Thyroid gland (tissue), 4 donors: ENCODE data around the gene MFAP4. TPM values are rescaled to one million over a fixed set of nuclear protein-coding genes. Genes with fewer than 3 reads are reported as not detected.

Source experiments
- DNase-seq, 2 donors: peaks; one replicate each; pipeline ENCODE4 v3.0.0-alpha.2; 2019
- H3K27ac ChIP-seq, 3 donors: fragments of 200-600 bp; sonication (generic); 1 replicate in 2 of 3; 2 replicates in 1 of 3; pipeline ENCODE4 v1.5.1; 2016 to 2019; ENCODE audit warnings: mild to moderate bottlenecking in 1 of 3, moderate library complexity in 1 of 3
- H3K27me3 ChIP-seq: fragments of 200-600 bp; sonication (generic); one replicate; pipeline ENCODE4 v1.5.1; 2019
- H3K36me3 ChIP-seq, 2 donors: fragments of 200-600 bp; sonication (generic); one replicate each; pipeline ENCODE4 v1.5.1; 2016 to 2019
- H3K4me1 ChIP-seq, 2 donors: fragments of 200-600 bp; sonication (generic); one replicate each; pipeline ENCODE4 v1.5.1; 2017 to 2019
- H3K4me3 ChIP-seq, 3 donors: fragments of 200-600 bp; sonication (generic); replicated peaks in 1 of 3; 1 replicate in 2 of 3; 2 replicates in 1 of 3; pipeline ENCODE4 v1.5.1; 2016; ENCODE audit warnings: mild to moderate bottlenecking in 1 of 3
- H3K9me3 ChIP-seq: fragments of 200-600 bp; sonication (generic); one replicate; pipeline ENCODE4 v1.5.1; 2017
- CTCF ChIP-seq, 6 experiments: fragments of 200-600 bp in 3 of 6; fragments of 450-650 bp in 3 of 6; sonication (generic) in 3 of 6; IDR thresholded peaks; one replicate each; pipeline ENCODE4 v1.5.1; 2016 to 2019; ENCODE audit warnings: antibody characterized with exemption in 6 of 6, mild to moderate bottlenecking in 2 of 6, inconsistent platforms in 1 of 6, moderate library complexity in 1 of 6
- POLR2A ChIP-seq, 2 donors: fragments of 450-650 bp; IDR thresholded peaks; one replicate each; pipeline ENCODE4 v1.6.1; 2017; ENCODE audit warnings: antibody characterized with exemption in 2 of 2, mild to moderate bottlenecking in 2 of 2, moderate library complexity in 1 of 2
- WGBS, 2 donors: methylation state at CpG; one replicate each; pipeline ENCODE4 v1.1.5; 2017; 5-methylcytosine and 5-hydroxymethylcytosine counted together
- intact Hi-C: fragments of 100-400 bp; cut with DNase I; formaldehyde crosslinking; loops from one replicate; pipeline ENCODE4 v1.15.1; 2023
- total RNA-seq, 4 donors: library from RNA; depleted of rRNA; stranded (reverse); fragments of >200 nt; gene quantifications; one replicate each; pipeline ENCODE4 v1.2.3, GENCODE V29; 2016

The MFAP4 gene
- total RNA-seq, 4 donors from 2014 or later = 12.6 to 105 (median 53.5) TPM

GRCh38 chr17:19337712-19338023 is 49.3 kb downstream of the MFAP4 start:
- H3K36me3 ChIP-seq = no peaks in the 10 kb centered on the region
- no peaks in the 10 kb centered on the region for H3K27me3 ChIP-seq
- 75 to 85% methylated on average over 2 of the region's 2 CpGs for whole genome bisulfite sequencing, 2 donors
- no peak for DNase-seq
- no peaks in the 10 kb centered on the region for H3K9me3 ChIP-seq
- intact Hi-C loops = no loop called here
- H3K4me3 ChIP-seq = no peak overlapping the region
- H3K27ac ChIP-seq = peak overlapping the region in 1 of 3 donors; percentile 39
- TF ChIP-seq CTCF (IDR thresholded peaks at IDR 0.05) (no peak), POLR2A (IDR thresholded peaks at IDR 0.05) (no peak)
- peaks cover 5 to 11% of the 10 kb centered on the region in 2 donors for H3K4me1 ChIP-seq

DNA sequence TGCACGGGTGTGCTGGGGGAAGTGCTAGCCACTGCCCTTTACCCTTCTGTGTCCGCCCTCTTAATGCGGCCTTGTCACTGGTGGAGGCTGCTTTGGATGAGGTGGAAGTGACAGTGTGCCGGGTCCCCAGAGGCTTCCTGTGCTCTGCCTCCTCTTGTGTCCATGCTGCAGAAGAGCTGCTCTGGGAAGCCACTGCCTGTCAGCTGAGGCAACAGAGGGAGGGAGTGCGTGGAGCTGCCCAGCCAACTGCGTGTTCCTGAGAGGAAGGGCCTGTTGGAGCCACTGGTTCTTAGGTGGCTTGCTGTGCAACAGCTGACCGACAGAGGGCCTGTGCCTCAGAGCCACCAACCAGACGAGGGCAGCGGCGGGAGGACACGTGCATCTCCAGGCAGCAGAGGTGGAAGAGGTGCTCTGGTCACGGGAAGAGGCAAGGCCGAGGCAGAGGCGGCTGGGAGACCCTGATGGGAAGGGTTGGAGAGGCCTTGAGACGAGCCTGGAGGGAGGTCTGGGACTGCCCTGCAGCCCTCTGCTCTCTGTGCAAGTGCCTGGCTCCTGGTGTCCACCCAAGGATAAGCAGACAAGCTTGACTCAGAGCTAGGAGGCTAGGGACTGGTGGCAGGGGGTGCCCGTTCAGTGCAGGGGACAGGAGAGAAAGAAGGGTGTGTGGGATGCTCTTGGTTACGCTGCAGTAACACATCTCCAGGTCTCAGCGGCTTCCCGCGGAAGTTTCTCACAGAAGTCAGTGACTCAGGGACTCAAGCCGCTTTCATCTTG is 49.9 kb downstream of the MFAP4 start:
- 71 to 78% methylated on average over 17 to 20 of the region's 21 CpGs for WGBS, 2 donors
- Histone ChIP-seq H3K4me3 (no peak overlapping the region), H3K27ac (no peak overlapping the region), H3K27me3 (no peaks in the 10 kb centered on the region), H3K9me3 (no peaks in the 10 kb centered on the region), H3K4me1 (peaks cover 5 to 11% of the 10 kb centered on the region in 2 donors), H3K36me3 (no peaks in the 10 kb centered on the region)
- DNase-seq = no peak
- peak in 3 of 6 experiments; percentile 50 to 86 (median 52) for TF ChIP-seq CTCF (IDR thresholded peaks at IDR 0.05)
- no peak for TF ChIP-seq POLR2A (IDR thresholded peaks at IDR 0.05)
- intact Hi-C loops = no loop called here

DNA sequence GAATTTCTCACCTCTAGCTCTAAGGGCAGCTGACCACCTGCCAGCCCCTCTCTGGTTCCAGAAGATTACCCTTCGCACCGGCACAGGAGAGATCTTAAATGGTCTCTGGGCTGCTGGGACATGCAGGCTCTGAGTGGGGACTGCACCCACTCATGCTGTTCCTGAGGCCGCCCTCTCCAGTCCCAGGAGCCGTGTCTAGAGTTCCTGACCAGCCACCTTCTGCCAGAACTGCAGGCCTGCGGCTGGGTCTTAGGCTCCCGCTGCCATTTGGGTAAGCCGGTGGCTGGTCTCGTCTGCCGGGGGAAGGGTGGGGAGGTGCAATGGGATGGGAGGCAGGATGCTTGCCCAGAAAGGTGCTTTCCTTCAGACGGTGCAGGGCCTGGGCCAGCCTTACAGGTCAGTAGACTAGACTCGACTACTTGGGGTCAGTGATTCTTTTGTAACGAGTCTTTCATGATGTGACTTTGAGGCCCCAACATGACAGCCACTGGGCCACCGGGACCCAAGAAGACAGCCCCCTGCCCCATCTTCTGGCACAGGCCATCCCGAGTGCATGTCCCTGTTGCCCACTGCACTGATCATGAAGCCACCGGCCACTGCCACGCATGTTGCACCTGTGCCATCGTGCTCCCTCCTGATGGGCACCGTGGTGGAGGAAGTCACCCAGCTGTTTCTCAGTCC is 50.9 kb downstream of the MFAP4 start:
- Histone ChIP-seq H3K4me3 (no peak overlapping the region), H3K27ac (no peak overlapping the region), H3K27me3 (no peaks in the 10 kb centered on the region), H3K4me1 (peaks cover 5 to 11% of the 10 kb centered on the region in 2 donors), H3K36me3 (no peaks in the 10 kb centered on the region), H3K9me3 (no peaks in the 10 kb centered on the region)
- 27 to 84% methylated on average over 3 to 12 of the region's 18 CpGs for WGBS, 2 donors
- DNase-seq = peak; percentile 57 to 70
- TF ChIP-seq CTCF (IDR thresholded peaks at IDR 0.05) = no peak
- TF ChIP-seq POLR2A (IDR thresholded peaks at IDR 0.05) = no peak
- intact Hi-C loops = no loop called here

- no peak overlapping the region for H3K4me3 ChIP-seq
- H3K4me1 ChIP-seq = peaks cover 5 to 14% of the 10 kb centered on the region in 2 donors
- TF ChIP-seq POLR2A (IDR thresholded peaks at IDR 0.05) (no peak), CTCF (IDR thresholded peaks at IDR 0.05) (no peak)
- intact Hi-C loops = no loop called here
- H3K27me3 ChIP-seq = no peaks in the 10 kb centered on the region
- H3K9me3 ChIP-seq = no peaks in the 10 kb centered on the region
- WGBS, 2 donors = 74 to 91% methylated on average over 5 to 6 of the region's 6 CpGs
- no peak for DNase-seq
- no peak overlapping the region for H3K27ac ChIP-seq
- H3K36me3 ChIP-seq = no peaks in the 10 kb centered on the region
Measured at GRCh38 chr17:19334331-19334730, 52.7 kb downstream of the MFAP4 start.

- Histone ChIP-seq H3K27me3 (no peaks in the 10 kb centered on the region), H3K36me3 (no peaks in the 10 kb centered on the region), H3K4me1 (peaks cover 5 to 14% of the 10 kb centered on the region in 2 donors), H3K9me3 (no peaks in the 10 kb centered on the region), H3K4me3 (no peak overlapping the region), H3K27ac (no peak overlapping the region)
- no peak for TF ChIP-seq CTCF (IDR thresholded peaks at IDR 0.05)
- TF ChIP-seq POLR2A (IDR thresholded peaks at IDR 0.05) = no peak
- no peak for DNase-seq
- WGBS, 2 donors = 93% methylated on average over 10 of the region's 12 CpGs; no CpG with 5 or more reads in 1 of the 2 donors
- intact Hi-C loops = no loop called here
Measured at GRCh38 chr17:19333736-19334290, 53.2 kb downstream of the MFAP4 start.
